ENCODE results near the gene PPM1H.

DNA sequence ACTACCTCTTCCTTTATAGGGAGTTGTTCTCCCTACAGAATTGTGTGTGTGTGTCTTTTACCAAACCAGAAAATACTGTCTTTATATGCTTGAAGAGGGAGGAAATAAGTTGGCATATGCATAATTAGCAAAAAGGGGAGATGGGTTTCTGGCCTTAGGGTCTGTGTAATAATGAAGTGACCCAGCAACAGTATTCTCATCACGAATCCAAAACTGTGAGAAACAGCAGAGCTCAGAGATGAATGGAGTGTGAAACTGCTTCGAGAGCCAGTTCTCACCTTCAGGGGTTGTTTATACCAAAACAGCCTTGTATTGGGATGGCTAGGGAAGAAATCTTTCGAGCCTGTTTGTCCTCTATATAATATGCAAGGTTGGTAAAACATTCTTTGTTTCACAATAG lies 240.8 kb downstream of the PPM1H start:
- TF ChIP-seq, protein P1, sequence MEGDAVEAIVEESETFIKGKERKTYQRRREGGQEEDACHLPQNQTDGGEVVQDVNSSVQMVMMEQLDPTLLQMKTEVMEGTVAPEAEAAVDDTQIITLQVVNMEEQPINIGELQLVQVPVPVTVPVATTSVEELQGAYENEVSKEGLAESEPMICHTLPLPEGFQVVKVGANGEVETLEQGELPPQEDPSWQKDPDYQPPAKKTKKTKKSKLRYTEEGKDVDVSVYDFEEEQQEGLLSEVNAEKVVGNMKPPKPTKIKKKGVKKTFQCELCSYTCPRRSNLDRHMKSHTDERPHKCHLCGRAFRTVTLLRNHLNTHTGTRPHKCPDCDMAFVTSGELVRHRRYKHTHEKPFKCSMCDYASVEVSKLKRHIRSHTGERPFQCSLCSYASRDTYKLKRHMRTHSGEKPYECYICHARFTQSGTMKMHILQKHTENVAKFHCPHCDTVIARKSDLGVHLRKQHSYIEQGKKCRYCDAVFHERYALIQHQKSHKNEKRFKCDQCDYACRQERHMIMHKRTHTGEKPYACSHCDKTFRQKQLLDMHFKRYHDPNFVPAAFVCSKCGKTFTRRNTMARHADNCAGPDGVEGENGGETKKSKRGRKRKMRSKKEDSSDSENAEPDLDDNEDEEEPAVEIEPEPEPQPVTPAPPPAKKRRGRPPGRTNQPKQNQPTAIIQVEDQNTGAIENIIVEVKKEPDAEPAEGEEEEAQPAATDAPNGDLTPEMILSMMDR (IDR thresholded peaks at IDR 0.05) = no peak
- no peak for TF ChIP-seq POLR2AphosphoS5 (IDR thresholded peaks at IDR 0.05)
- no peak for TF ChIP-seq POLR2A (IDR thresholded peaks at IDR 0.05)

Measured in prostate gland (tissue), 2 donors.